NCI-H1417 (cell line): ENCODE measurements around the gene IL4I1.

Source experiments
- DNase-seq, 3 experiments: peaks; one replicate each; lab custom pipeline; 2025; lab: John Stamatoyannopoulos, UW

IL4I1 gene

GRCh38 chr19:49924004-49924880, 27.6 kb upstream of the IL4I1 start:
- no peak for DNase-seq

DNA sequence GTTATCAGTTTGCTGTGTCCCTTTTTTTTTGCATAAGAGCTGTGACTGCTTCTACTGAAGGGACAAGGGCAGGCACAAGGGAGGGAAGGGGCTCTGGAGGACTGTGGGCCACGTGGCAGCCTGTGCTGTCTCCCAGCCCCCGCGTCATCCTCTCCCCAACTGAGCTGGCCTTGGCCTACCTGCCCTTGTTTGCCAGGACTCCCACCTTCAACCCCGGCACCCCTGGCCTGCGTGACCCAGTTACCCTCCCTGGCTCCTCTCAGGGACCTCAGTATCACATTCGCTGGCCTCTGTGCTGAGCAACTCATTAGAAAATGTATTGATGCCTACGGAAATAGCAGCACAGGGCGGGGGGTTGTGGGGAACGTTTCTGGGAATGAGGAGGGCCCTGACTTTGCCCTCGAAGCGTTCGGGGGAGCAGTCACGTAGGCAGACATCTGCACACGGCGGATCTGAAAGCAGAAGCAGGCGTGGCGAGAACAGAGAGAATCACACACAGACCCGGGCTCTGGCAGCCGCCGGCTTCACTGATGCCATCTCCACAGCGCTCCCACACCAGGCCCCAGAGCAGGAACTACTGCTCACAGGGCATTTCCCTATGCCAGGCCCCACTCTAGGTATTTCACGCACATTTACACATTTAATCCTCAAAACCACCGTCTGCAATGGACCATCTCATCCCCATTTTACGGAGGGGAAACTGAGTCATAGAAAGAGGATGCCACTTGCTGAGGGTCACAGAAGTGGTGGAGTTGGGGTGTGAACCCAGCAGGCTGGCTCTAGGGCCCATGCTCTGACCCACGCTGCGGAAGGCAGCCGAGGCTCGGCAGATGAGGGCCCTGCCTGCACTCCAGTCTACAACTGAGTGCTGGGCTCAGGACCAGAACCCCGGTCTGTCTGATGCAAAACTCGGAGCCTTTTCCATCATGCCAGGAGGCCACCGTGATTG, 26.6 kb upstream of the IL4I1 start:
- no peak for DNase-seq

GRCh38 chr19:49921871-49922795, 25.4 kb upstream of the IL4I1 start:
- DNase-seq: no peak

DNA sequence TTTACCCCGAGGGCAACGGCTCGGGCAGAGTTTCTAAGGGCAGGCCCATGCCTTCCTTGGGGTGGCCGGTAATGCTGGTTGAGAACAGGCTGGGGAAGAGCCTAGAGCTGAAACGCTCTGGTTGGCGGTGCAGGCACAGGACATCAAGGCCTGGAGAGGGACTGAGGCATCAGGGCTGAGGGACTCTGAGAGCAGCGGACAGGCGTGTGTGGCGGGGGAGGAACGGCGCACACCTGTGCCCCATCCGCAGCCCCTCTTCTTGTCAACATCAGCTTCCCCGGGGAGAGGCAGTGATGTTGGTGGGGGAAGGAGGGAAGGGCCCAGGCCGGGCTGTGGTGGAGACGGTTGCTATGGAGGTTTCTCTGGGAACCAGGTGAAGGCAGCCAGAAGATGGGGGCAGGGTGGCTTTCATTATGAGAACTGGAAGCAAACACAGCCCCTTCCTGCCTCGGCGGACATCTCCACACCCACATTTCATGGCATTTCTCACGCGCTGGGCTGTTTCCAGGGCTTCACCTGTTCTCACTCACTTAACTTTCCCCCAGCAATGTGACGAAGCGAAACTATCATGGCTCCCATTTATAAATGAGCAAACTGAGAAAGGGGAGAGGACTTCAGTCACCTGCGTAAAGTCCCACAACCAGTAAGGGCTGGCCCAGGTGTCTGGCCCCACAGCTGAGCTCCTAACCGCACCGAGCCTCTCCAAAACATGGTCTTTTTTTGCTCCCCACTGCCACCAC, 24.1 kb upstream of the IL4I1 start:
- DNase-seq: peak in 2 of 3 experiments; percentile 63 to 87

DNA sequence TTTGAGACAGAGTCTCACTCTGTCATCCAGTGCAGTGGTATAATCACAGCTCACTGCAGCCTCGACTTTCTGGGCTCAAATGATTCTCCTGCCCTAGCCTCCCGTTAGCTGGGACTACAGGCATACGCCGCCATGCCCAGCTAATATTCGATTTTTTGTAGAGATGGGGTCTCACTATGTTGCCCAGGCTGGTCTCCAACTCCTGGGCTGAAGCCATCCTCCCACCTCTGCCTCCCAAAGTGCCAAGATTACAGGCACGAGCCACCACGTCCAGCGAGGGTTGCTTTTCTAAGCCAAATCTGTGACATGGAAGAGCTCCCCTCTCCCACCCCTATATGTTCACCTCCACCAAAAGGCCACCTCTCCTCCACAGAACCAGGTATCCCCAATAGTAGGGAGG, 21.4 kb upstream of the IL4I1 start:
- DNase-seq: no peak

- DNase-seq: no peak
Measured at GRCh38 chr19:49916839-49917733, 20.4 kb upstream of the IL4I1 start.

- no peak for DNase-seq
Measured at GRCh38 chr19:49915271-49915670, 18.6 kb upstream of the IL4I1 start.

DNA sequence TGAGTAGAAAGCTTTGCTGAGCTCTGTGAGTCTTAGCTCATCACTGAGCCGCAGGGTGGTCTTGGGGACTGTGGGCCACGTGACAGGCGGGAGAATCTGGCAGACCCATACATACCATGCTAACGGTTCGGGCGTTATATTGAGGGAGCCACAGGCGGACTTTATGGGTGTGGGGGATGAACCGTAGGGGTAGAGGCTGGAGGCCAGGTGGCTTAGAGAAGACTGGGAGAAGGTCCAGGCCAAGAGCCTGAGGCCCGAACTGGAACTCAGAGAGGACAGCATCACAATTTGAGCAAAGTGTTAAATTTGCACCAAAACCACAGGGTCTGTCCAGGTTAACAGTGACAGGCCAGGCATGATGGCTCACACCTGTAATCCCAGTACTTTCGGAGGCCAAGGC, 17.0 kb upstream of the IL4I1 start:
- DNase-seq: no peak

DNA sequence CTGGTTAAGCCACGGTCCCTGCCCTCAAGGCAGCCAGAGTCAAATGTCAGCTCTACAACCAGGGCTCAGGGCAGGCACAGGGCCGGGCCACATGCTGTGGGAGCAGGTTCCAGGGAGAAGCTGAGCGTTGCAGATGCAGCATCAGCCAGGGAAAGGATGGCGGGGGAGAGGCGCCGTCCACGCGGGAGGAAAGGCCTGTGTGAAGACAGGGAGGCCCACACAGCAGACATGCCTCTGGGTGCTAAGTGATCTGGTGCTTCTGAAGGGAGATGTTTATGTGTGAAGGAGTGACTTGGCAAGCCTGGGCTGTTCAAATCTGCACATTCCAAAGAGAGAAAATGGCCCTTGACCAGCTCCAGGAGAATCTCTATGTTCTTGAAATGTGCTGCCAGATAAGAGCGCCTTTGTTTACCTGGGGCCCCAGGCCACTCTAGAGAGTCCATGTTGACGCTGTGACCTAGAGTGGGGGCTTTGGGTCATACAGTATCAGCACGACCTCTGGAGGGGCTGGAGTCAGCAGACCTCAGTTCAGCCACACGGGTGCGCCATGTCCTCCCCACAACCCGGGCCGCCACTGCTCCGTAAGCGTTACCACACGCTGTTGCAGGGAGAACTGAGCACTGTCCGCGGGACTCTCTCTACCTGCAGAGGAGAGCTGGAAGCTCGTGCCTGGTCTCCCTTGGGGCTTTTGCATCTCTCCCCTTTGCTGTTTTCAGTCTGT, 16.4 kb upstream of the IL4I1 start:
- DNase-seq: no peak

GRCh38 chr19:49911381-49912145, 14.9 kb upstream of the IL4I1 start:
- DNase-seq: no peak

DNA sequence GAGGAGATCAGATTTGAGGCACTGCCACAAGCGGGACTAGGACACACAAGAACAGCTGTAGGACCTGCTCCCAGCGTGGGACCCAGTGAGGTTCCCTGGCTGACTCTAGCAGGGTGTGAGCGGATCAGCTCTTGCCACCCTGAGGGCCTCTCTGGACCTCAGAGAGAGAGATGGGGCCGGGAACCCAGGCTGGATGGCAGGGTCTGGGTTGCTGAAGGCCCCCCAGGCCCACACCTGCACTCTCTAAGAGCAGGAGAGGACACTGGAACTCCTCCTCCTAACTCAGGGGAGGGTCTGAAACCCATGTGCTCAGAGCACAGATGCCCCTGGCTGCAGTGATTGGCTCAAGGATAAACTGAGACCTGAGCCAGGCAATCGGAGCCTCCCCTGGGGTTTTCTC, 13.5 kb upstream of the IL4I1 start:
- no peak for DNase-seq

DNA sequence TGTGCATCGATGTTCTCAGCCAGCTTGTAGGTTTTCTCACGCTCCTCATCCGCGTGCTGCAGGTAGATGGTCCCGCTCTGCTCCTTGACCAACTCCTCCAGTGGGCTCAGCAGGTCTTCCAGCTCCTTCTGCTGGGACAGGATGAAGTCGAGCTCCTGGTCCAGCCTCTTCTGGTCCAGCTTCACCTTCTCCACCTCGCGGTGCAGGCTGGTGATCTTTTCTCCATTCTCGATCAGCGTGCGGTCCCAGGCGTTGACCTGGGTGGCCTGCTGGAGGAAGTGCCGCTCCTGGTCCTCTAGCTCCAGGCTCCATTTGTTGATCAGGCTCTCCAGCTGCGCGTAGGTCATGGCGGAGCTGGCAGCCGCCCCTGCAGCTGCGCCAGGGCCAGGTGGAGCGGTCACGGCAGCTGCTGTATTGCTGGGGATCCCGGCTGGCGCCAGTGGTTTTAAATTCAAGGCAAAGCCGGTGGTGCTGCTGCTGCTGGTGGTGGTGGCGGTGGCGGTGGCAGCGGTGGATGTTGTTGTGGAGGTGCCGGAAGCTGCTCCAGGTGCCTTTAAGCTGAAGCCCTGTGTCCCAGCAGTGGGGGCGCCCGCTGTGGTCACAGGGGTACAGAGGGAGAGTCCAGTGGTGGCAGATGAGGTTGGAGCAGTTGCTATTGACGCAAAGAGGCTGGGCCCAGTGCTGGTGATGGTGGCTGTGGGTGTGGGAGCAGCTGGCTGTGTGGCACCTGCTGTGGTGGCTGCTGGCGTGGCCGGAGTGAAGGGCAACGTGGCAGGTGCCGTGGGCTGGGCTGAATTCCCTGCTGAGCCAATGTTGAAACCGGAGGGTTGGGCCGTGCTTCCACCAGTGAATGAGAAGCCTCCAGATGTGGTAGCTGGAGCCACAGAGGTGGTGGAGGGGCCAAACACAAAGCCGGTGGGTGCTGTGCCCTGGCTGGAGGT, 12.1 kb upstream of the IL4I1 start:
- DNase-seq: no peak

- DNase-seq: no peak
Measured at GRCh38 chr19:49907745-49908446, 11.2 kb upstream of the IL4I1 start.

DNA sequence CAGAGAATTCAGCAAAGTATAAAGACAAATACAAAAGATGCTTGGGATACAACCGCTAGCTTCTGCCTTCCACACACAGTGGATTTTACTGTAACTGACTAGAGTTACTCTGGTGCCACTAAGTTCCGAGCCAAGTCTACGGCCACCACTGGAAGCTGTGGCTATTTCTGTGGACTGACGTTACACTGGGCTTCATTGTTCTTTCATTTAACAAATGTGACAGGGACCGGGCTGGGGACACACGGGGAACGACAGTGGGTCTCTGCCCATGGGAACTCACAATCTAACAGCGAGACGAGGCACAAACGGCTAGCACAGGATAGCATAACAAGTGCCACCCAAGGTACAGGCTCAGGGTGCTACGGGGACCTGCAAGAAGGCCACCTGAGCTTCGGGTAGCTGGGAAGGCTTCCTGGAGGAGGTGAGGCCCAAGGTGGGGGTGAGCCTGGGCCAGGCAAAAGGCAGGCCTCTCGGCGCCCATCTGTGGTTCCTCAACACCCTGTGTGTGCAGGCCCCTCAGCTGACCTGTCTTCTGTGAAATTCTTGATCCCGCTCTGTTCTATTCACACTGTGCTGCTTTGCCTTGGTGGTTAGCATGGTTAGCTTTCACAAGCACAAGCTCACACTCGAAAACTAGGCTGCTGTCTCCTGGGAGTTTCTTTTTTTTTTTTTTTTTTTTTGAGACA, 10.3 kb upstream of the IL4I1 start:
- no peak for DNase-seq

DNA sequence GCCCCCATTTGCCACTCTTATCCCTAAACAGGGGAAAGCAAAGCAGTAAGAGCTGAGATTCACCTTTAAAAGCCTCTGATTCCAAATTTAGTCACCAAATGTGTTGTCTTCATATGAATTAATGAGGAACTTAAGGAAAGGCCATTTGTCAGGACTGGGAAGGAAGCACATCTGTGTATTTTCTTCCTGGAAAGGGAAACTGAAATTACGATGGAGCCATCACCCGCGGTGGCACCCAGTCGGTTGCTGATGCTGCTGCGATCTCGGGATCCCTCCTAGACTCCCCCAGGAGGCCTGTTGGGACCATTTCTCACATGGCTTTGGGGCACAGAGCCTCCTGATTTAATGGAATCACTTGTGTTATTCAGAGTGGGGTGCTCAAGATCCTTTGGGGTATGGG, 7.4 kb upstream of the IL4I1 start:
- no peak for DNase-seq
